Fibroblast of lung (primary cell): ENCODE measurements around the gene PDAP1.

Source experiments
- EZH2 ChIP-seq: IDR thresholded peaks from 2 replicates; pipeline ENCODE4 v1.5.1; 2012; ENCODE audit warnings: low read length, control low read depth, mild to moderate bottlenecking; ENCODE audit errors: missing control alignments
- TF ChIP-seq, protein P1 (sequence below), 2 donors: IDR thresholded peaks in 1 of 2; conservative IDR thresholded peaks in 1 of 2; 1 replicate in 1 of 2; 2 replicates in 1 of 2; pipeline ENCODE4 v1.5.1; 2011 to 2012; ENCODE audit warnings: low read length in 2 of 2, control low read depth in 1 of 2, inconsistent platforms in 1 of 2, low read depth in 1 of 2, mild to moderate bottlenecking in 1 of 2

DNA sequence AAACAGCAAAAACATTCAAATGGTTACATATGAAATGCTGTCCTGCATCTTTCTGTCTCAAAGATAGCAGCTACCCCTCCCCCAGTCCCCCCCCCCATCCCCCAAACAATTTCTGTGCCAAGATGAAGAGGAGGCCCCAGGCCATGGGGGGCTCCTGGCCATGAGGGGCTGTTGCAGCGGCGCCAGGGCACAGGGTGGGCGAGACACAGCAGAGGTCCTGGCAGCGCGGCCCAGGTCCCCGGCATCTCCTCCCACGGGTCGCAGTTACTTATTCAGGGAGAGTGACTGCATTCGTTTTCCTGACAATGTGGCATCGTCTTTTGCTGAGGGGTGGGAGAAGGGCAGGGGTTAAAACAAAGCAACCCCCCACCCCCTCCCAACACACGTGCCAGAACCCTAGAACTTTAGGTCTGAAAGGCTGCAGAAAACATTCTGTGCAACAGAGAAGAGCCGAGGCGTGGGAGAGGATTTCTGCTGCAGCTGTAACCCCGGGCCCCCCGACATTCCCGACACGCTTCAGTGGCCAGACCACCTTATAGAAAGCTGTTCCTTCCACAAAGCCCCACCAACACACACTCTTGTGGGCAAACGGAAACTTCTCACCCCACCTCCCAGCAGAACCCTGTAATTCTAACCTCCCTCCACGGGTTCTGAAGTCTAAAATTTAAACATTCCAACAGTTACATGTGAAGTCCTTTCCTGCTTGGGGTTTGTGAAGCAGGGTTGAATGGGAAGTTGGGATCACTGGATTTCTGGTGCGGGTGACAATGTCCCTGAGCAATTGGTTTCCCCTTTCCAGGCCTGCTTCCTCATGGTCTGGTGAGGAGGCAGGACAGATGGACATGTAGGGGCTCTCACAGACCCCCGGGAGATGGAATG lies 11.7 kb downstream of the PDAP1 start:
- TF ChIP-seq, protein P1, sequence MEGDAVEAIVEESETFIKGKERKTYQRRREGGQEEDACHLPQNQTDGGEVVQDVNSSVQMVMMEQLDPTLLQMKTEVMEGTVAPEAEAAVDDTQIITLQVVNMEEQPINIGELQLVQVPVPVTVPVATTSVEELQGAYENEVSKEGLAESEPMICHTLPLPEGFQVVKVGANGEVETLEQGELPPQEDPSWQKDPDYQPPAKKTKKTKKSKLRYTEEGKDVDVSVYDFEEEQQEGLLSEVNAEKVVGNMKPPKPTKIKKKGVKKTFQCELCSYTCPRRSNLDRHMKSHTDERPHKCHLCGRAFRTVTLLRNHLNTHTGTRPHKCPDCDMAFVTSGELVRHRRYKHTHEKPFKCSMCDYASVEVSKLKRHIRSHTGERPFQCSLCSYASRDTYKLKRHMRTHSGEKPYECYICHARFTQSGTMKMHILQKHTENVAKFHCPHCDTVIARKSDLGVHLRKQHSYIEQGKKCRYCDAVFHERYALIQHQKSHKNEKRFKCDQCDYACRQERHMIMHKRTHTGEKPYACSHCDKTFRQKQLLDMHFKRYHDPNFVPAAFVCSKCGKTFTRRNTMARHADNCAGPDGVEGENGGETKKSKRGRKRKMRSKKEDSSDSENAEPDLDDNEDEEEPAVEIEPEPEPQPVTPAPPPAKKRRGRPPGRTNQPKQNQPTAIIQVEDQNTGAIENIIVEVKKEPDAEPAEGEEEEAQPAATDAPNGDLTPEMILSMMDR (conservative IDR thresholded peaks at IDR 0.05 in 1 of 2, IDR thresholded peaks at IDR 0.05 in 1 of 2; ENCODE audit: low read depth in 1 of 2, low read length in 2 of 2), result no peak
- no peak for TF ChIP-seq EZH2
